Astrocyte (in vitro differentiated cells and primary cell): ENCODE measurements around the gene GLYATL1B. TPM values are rescaled to one million over a fixed set of nuclear protein-coding genes. Genes with fewer than 3 reads are reported as not detected.
"Not testable (repeated sequence)": the region's sequence is repeated elsewhere in the genome, so short reads cannot be mapped to it uniquely, and the experiment has no call there.

Experiments used
- DNase-seq: peaks from one replicate; pipeline ENCODE4 v3.0.0-alpha.2; 2010; ENCODE audit warnings: low read depth
- FAIRE-seq: peaks from 2 replicates; lab custom pipeline; 2011; peaks lifted over from hg19 to GRCh38; lab: Jason Lieb, UNC
- H2AFZ ChIP-seq: 2 replicates; pipeline ENCODE4 v1.6.0; 2012; ENCODE audit warnings: low read depth, low read length, inconsistent platforms
- H3K27ac ChIP-seq: 2 replicates; pipeline ENCODE4 v1.5.1; 2011; ENCODE audit warnings: low read depth, low read length, inconsistent platforms
- H3K27me3 ChIP-seq: 2 replicates; pipeline ENCODE4 v1.6.0; 2011; ENCODE audit warnings: low read length, inconsistent platforms; ENCODE audit not compliant: insufficient read depth
- H3K36me3 ChIP-seq: 2 replicates; pipeline ENCODE4 v1.5.1; 2011; ENCODE audit warnings: low read length, inconsistent platforms; ENCODE audit not compliant: insufficient read depth
- H3K4me1 ChIP-seq: 2 replicates; pipeline ENCODE4 v1.5.1; 2011; ENCODE audit warnings: low read length, inconsistent platforms; ENCODE audit not compliant: insufficient read depth
- H3K4me2 ChIP-seq: 2 replicates; pipeline ENCODE4 v1.6.0; 2012; ENCODE audit warnings: low read length, inconsistent platforms
- H3K4me3 ChIP-seq: 2 replicates; pipeline ENCODE4 v1.5.1; 2011; ENCODE audit warnings: low read depth, mild to moderate bottlenecking, low read length, inconsistent platforms; ENCODE audit not compliant: insufficient read depth
- H3K79me2 ChIP-seq: 2 replicates; pipeline ENCODE4 v1.6.0; 2012; ENCODE audit warnings: mild to moderate bottlenecking, low read length, inconsistent platforms; ENCODE audit not compliant: insufficient read depth
- H3K9ac ChIP-seq: 2 replicates; pipeline ENCODE4 v1.6.0; 2012; ENCODE audit warnings: mild to moderate bottlenecking, low read length, inconsistent platforms
- H3K9me3 ChIP-seq: 2 replicates; pipeline ENCODE4 v1.5.1; 2012; ENCODE audit warnings: low read depth, mild to moderate bottlenecking, low read length, inconsistent platforms; ENCODE audit not compliant: insufficient read depth
- H4K20me1 ChIP-seq: 2 replicates; pipeline ENCODE4 v1.6.0; 2012; ENCODE audit warnings: low read length, inconsistent platforms; ENCODE audit not compliant: insufficient read depth
- H3K27ac Mint-ChIP-seq: one replicate; pipeline ENCODE4 v1.8.0; 2021; ENCODE audit warnings: mild to moderate bottlenecking, mixed read lengths; ENCODE audit not compliant: unreplicated experiment
- H3K27me3 Mint-ChIP-seq: one replicate; pipeline ENCODE4 v1.8.0; 2021; ENCODE audit warnings: low read depth, mixed read lengths; ENCODE audit not compliant: unreplicated experiment
- H3K36me3 Mint-ChIP-seq: one replicate; pipeline ENCODE4 v1.8.0; 2021; ENCODE audit warnings: low read depth, mixed read lengths; ENCODE audit not compliant: unreplicated experiment
- H3K4me1 Mint-ChIP-seq: one replicate; pipeline ENCODE4 v1.8.0; 2021; ENCODE audit warnings: low read depth, mixed read lengths; ENCODE audit not compliant: unreplicated experiment
- H3K4me3 Mint-ChIP-seq: one replicate; pipeline ENCODE4 v1.8.0; 2021; ENCODE audit warnings: mild to moderate bottlenecking, moderate library complexity, mixed read lengths; ENCODE audit not compliant: unreplicated experiment
- H3K9me3 Mint-ChIP-seq: one replicate; pipeline ENCODE4 v1.8.0; 2021; ENCODE audit warnings: mild to moderate bottlenecking, mixed read lengths; ENCODE audit not compliant: unreplicated experiment
- CTCF ChIP-seq: IDR thresholded peaks from 2 replicates; pipeline ENCODE4 v1.5.1; 2011; ENCODE audit warnings: low read depth, mild to moderate bottlenecking, inconsistent platforms, low read length, moderate library complexity; ENCODE audit not compliant: insufficient read depth
- EZH2 ChIP-seq: IDR thresholded peaks from 2 replicates; pipeline ENCODE4 v1.6.1; 2012; ENCODE audit warnings: mild to moderate bottlenecking, low read length, inconsistent platforms; ENCODE audit not compliant: insufficient read depth
- total RNA-seq: library from RNA; stranded (reverse); gene quantifications from 2 replicates; pipeline ENCODE4 v1.2.1, GENCODE V29; 2021

GLYATL1B gene
- total RNA-seq, 1 donor from 2014 or later: not detected

GRCh38 chr11:59062602-59063529 lies 23.2 kb upstream of the GLYATL1B start:
- peak; percentile 1 for DNase-seq
- Histone ChIP-seq H3K4me2 (no peak overlapping the region), H3K9me3 (peaks cover 4% of the 10 kb centered on the region), H3K79me2 (no peaks in the 10 kb centered on the region), H3K27ac (no peak overlapping the region), H2AFZ (no peak overlapping the region), H3K4me3 (no peak overlapping the region), H3K36me3 (no peaks in the 10 kb centered on the region), H3K9ac (no peak overlapping the region), H3K27me3 (peaks cover 6% of the 10 kb centered on the region), H3K4me1 (peaks cover 4% of the 10 kb centered on the region), H4K20me1 (no peaks in the 10 kb centered on the region)
- FAIRE-seq: no peak
- Mint-ChIP-seq H3K27me3 (peaks cover 31% of the 10 kb centered on the region), H3K4me1 (no peaks in the 10 kb centered on the region), H3K4me3 (no peak overlapping the region), H3K36me3 (no peaks in the 10 kb centered on the region), H3K9me3 (no peaks in the 10 kb centered on the region), H3K27ac (no peak overlapping the region)
- no peak for TF ChIP-seq EZH2
- no peak for TF ChIP-seq CTCF

GRCh38 chr11:59063996-59064727 lies 21.9 kb upstream of the GLYATL1B start:
- H3K36me3 Mint-ChIP-seq, H3K4me1 Mint-ChIP-seq, H3K4me3 Mint-ChIP-seq, H3K36me3 ChIP-seq, H3K27ac ChIP-seq, H3K4me3 ChIP-seq, H3K9ac ChIP-seq, H3K4me2 ChIP-seq, H3K79me2 ChIP-seq, H3K4me1 ChIP-seq, H3K27ac Mint-ChIP-seq, H4K20me1 ChIP-seq, FAIRE-seq, DNase-seq, H2AFZ ChIP-seq, H3K27me3 ChIP-seq, H3K9me3 Mint-ChIP-seq, H3K9me3 ChIP-seq: not testable (repeated sequence)
- peaks cover 27% of the 10 kb centered on the region for H3K27me3 Mint-ChIP-seq

- H3K4me3 Mint-ChIP-seq: no peak overlapping the region
- TF ChIP-seq EZH2: no peak
- TF ChIP-seq CTCF: no peak
- no peaks in the 10 kb centered on the region for H3K4me1 Mint-ChIP-seq
- H3K36me3 Mint-ChIP-seq: no peaks in the 10 kb centered on the region
- Histone ChIP-seq H3K27me3 (no peaks in the 10 kb centered on the region), H3K9me3 (peaks cover 4% of the 10 kb centered on the region), H3K4me1 (no peaks in the 10 kb centered on the region), H4K20me1 (no peaks in the 10 kb centered on the region), H2AFZ (no peak overlapping the region), H3K4me2 (no peak overlapping the region), H3K27ac (no peak overlapping the region), H3K36me3 (no peaks in the 10 kb centered on the region), H3K79me2 (no peaks in the 10 kb centered on the region), H3K4me3 (no peak overlapping the region), H3K9ac (no peak overlapping the region)
- no peaks in the 10 kb centered on the region for H3K9me3 Mint-ChIP-seq
- H3K27ac Mint-ChIP-seq: no peak overlapping the region
- H3K27me3 Mint-ChIP-seq: peaks cover 25% of the 10 kb centered on the region
- FAIRE-seq (no peak), DNase-seq (no peak)
These were observed 17.0 kb upstream of the GLYATL1B start for GRCh38 chr11:59069087-59069486.
